Measurements from ENCODE around the gene IFI27. TPM values are rescaled to one million over a fixed set of nuclear protein-coding genes. Genes with fewer than 3 reads are reported as not detected.
"Not testable (repeated sequence)": the region's sequence is repeated elsewhere in the genome, so short reads cannot be mapped to it uniquely, and the experiment has no call there.

IFI27 gene
- polyA plus RNA-seq, 1 of the 3 experiments (the other 2 are of a cell fraction): 1.2 TPM

DNA sequence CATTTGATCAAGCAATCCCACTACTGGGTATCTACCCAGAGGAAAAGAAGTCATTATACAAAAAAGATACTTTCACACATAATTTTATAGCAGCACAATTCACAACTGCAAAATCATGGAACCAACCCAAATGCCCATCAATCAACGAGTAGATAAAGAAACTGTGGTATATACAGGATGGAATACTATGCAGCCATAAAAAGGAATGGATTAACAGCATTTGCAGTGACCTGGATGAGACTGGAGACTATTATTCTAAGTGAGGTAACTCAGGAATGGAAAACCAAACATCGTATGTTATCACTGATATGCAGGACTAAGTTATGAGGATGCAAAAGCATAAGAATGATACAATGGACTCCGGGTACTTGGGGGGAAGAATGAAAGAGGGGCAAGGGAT, 38.5 kb upstream of the IFI27 start:
- H3K9me2 ChIP-seq; H2AFZ ChIP-seq (ENCODE audit: low read depth); H3K4me2 ChIP-seq; H3K27me3 ChIP-seq (ENCODE audit: insufficient read depth); H3F3A ChIP-seq (replicated peaks; ENCODE audit: insufficient read depth); H3K9ac ChIP-seq; CTCF ChIA-PET; H3K27ac ChIP-seq (ENCODE audit: low read depth in 2 of 2, low read length in 1 of 2); H3K4me3 ChIP-seq (ENCODE audit: low read depth in 2 of 2, low read length in 1 of 2); DNase-seq; H3K4me1 ChIP-seq (ENCODE audit: control insufficient read depth in 1 of 2, insufficient read depth in 2 of 2, low read depth in 1 of 2, low read length in 1 of 2); POLR2A ChIA-PET: not testable (repeated sequence)
- Histone ChIP-seq H3K79me2 (ENCODE audit: insufficient read depth) (peaks cover 100% of the 10 kb centered on the region), H4K20me1 (ENCODE audit: insufficient read depth) (peaks cover 31% of the 10 kb centered on the region), H3K9me3 (peaks cover 18% of the 10 kb centered on the region; the same call in 1 of the 2 replicates), H3K36me3 (replicated peaks in 1 of 2; ENCODE audit: control insufficient read depth in 1 of 2, insufficient read depth in 2 of 2, low read length in 1 of 2) (peaks cover 12 to 35% of the 10 kb centered on the region in 2 experiments)
- 90% methylated on average over 3 of the region's 3 CpGs for WGBS (ENCODE audit: low lambda C conversion rate)

DNA sequence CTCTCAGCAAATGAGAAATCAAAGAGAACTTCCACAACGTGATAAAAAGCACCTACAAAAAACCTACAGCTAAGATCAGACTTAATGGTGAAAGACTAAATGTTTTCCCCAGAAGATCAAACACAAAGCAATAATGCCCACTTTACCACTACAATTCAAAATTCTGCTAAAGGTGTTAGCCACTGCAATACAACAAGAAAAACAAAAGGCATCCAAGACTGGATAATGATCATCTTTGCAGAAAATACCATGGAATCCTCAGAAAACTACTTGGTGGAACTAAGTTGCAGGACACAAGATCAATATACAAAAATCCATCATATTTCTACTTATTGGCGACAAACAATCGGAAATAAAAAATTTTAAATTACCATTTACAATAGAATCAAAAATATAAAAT, 36.0 kb upstream of the IFI27 start:
- H3K9me2 ChIP-seq: no peaks in the 10 kb centered on the region
- TF ChIP-seq, protein P1, sequence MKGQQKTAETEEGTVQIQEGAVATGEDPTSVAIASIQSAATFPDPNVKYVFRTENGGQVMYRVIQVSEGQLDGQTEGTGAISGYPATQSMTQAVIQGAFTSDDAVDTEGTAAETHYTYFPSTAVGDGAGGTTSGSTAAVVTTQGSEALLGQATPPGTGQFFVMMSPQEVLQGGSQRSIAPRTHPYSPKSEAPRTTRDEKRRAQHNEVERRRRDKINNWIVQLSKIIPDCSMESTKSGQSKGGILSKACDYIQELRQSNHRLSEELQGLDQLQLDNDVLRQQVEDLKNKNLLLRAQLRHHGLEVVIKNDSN (IDR thresholded peaks at IDR 0.05; ENCODE audit: borderline replicate concordance, low read depth): no peak
- no peak for TF ChIP-seq GABPA (IDR thresholded peaks at IDR 0.05; ENCODE audit: low read depth)
- no peak overlapping the region for H2AFZ ChIP-seq (ENCODE audit: low read depth)
- no peak overlapping the region for H3K4me3 ChIP-seq (ENCODE audit: low read depth in 2 of 2, low read length in 1 of 2)
- WGBS (ENCODE audit: low lambda C conversion rate): 94% methylated on average over 3 of the region's 3 CpGs
- peaks cover 8 to 20% of the 10 kb centered on the region in 2 experiments; a peak in 3 of 4 replicates for H3K4me1 ChIP-seq (ENCODE audit: control insufficient read depth in 1 of 2, insufficient read depth in 2 of 2, low read depth in 1 of 2, low read length in 1 of 2)
- no peak overlapping the region for H3K9ac ChIP-seq
- ChIA-PET POLR2A (no interaction called here), CTCF (interaction anchor here (0.7 kb wide), 1 partner anchor 15 kb away, joined by 3 read pairs; no protein-coding TSS in a partner anchor)
- H3K79me2 ChIP-seq (ENCODE audit: insufficient read depth): peaks cover 100% of the 10 kb centered on the region
- H4K20me1 ChIP-seq (ENCODE audit: insufficient read depth): peaks cover 46% of the 10 kb centered on the region
- H3K36me3 ChIP-seq (replicated peaks in 1 of 2; ENCODE audit: control insufficient read depth in 1 of 2, insufficient read depth in 2 of 2, low read length in 1 of 2): peaks cover 33 to 45% of the 10 kb centered on the region in 2 experiments
- H3F3A ChIP-seq (replicated peaks; ENCODE audit: insufficient read depth): peaks cover 9% of the 10 kb centered on the region
- H3K4me2 ChIP-seq: no peak overlapping the region
- DNase-seq: no peak
- H3K27me3 ChIP-seq (ENCODE audit: insufficient read depth): no peaks in the 10 kb centered on the region
- H3K9me3 ChIP-seq: peaks cover 18% of the 10 kb centered on the region; the same call in 1 of the 2 replicates
- H3K27ac ChIP-seq (ENCODE audit: low read depth in 2 of 2, low read length in 1 of 2): no peak overlapping the region

DNA sequence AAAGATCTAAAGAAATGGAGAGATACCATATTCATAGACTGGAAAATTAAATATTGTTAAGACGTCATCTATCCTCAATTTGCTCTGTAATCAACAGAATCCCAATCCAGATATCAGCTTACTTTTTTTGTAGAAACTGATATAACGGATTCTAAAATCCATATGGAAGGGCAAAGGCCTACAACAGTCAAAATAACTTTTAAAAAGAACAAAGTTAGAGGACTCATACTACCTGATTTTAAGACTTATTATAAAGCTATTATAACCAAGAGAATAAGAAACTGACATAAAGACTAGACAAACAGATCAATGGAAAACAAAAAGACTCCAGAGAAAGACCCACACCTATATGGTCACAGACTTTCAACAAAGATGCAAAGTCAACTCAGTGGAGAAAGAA, 35.5 kb upstream of the IFI27 start:
- WGBS (ENCODE audit: low lambda C conversion rate): 96% methylated on average over 2 of the region's 2 CpGs
- Histone ChIP-seq H3K36me3 (replicated peaks in 1 of 2; ENCODE audit: control insufficient read depth in 1 of 2, insufficient read depth in 2 of 2, low read length in 1 of 2) (peaks cover 33 to 45% of the 10 kb centered on the region in 2 experiments), H3K9me3 (peaks cover 18% of the 10 kb centered on the region; the same call in 1 of the 2 replicates), H3K4me2 (no peak overlapping the region), H3F3A (replicated peaks; ENCODE audit: insufficient read depth) (peaks cover 9% of the 10 kb centered on the region), H4K20me1 (ENCODE audit: insufficient read depth) (peaks cover 51% of the 10 kb centered on the region), H3K4me3 (ENCODE audit: low read depth in 2 of 2, low read length in 1 of 2) (no peak overlapping the region; a peak in 1 of 4 replicates), H2AFZ (ENCODE audit: low read depth) (no peak overlapping the region), H3K79me2 (ENCODE audit: insufficient read depth) (peaks cover 100% of the 10 kb centered on the region), H3K27me3 (ENCODE audit: insufficient read depth) (no peaks in the 10 kb centered on the region), H3K4me1 (ENCODE audit: control insufficient read depth in 1 of 2, insufficient read depth in 2 of 2, low read depth in 1 of 2, low read length in 1 of 2) (peaks cover 12 to 24% of the 10 kb centered on the region in 2 experiments; a peak in 3 of 4 replicates), H3K27ac (ENCODE audit: low read depth in 2 of 2, low read length in 1 of 2) (no peak overlapping the region), H3K9me2 (no peaks in the 10 kb centered on the region), H3K9ac (no peak overlapping the region)
- POLR2A ChIA-PET: no interaction called here
- CTCF ChIA-PET: no interaction called here
- no peak for TF ChIP-seq NRF1 (IDR thresholded peaks at IDR 0.05; ENCODE audit: low read depth, low read length)
- DNase-seq: no peak
